ENCODE data around the gene MAFB. TPM values are rescaled to one million over a fixed set of nuclear protein-coding genes. Genes with fewer than 3 reads are reported as not detected.

Gene MAFB
- total RNA-seq, 1 experiment from 2014 or later = 0.22 TPM

- H2AFZ ChIP-seq (ENCODE audit: low read depth, low read length, poor library complexity, severe bottlenecking) = no peak overlapping the region
- no peak overlapping the region for H3K4me3 ChIP-seq (replicated peaks in 1 of 2; ENCODE audit: low read depth in 1 of 2, low read length in 2 of 2)
- TF ChIP-seq CEBPB (IDR thresholded peaks at IDR 0.05; ENCODE audit: low read depth) (no peak), RAD21 (IDR thresholded peaks at IDR 0.05; ENCODE audit: low read depth) (no peak), JUND (IDR thresholded peaks at IDR 0.05) (no peak), ZNF274 (IDR thresholded peaks at IDR 0.05; ENCODE audit: low read depth, low read length) (no peak), SP1 (IDR thresholded peaks at IDR 0.05; ENCODE audit: low read depth) (no peak), SIN3A (IDR thresholded peaks at IDR 0.05; ENCODE audit: low read depth) (no peak), EGR1 (IDR thresholded peaks at IDR 0.05; ENCODE audit: low read depth) (no peak), EZH2 (IDR thresholded peaks at IDR 0.05) (no peak), ELF1 (IDR thresholded peaks at IDR 0.05; ENCODE audit: borderline replicate concordance, low read depth) (no peak), FOSL1 (IDR thresholded peaks at IDR 0.05; ENCODE audit: low read depth) (no peak), POLR2AphosphoS5 (IDR thresholded peaks at IDR 0.05; ENCODE audit: low read depth, low read length) (no peak), TCF7L2 (IDR thresholded peaks at IDR 0.05; ENCODE audit: borderline replicate concordance, extremely low read depth, insufficient read depth, insufficient read length) (no peak), ZFX (IDR thresholded peaks at IDR 0.05) (no peak), CBX3 (IDR thresholded peaks at IDR 0.05; ENCODE audit: low read depth) (no peak), YY1 (IDR thresholded peaks at IDR 0.05; ENCODE audit: extremely low read depth, insufficient replicate concordance, low read depth, low read length) (no peak)
- TF ChIP-seq, protein P1, sequence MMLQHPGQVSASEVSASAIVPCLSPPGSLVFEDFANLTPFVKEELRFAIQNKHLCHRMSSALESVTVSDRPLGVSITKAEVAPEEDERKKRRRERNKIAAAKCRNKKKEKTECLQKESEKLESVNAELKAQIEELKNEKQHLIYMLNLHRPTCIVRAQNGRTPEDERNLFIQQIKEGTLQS (IDR thresholded peaks at IDR 0.05) = no peak
- TF ChIP-seq, protein P2, sequence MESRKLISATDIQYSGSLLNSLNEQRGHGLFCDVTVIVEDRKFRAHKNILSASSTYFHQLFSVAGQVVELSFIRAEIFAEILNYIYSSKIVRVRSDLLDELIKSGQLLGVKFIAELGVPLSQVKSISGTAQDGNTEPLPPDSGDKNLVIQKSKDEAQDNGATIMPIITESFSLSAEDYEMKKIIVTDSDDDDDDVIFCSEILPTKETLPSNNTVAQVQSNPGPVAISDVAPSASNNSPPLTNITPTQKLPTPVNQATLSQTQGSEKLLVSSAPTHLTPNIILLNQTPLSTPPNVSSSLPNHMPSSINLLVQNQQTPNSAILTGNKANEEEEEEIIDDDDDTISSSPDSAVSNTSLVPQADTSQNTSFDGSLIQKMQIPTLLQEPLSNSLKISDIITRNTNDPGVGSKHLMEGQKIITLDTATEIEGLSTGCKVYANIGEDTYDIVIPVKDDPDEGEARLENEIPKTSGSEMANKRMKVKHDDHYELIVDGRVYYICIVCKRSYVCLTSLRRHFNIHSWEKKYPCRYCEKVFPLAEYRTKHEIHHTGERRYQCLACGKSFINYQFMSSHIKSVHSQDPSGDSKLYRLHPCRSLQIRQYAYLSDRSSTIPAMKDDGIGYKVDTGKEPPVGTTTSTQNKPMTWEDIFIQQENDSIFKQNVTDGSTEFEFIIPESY (IDR thresholded peaks at IDR 0.05; ENCODE audit: extremely low read depth, insufficient replicate concordance, low read length) = no peak
- TF ChIP-seq, protein P3, sequence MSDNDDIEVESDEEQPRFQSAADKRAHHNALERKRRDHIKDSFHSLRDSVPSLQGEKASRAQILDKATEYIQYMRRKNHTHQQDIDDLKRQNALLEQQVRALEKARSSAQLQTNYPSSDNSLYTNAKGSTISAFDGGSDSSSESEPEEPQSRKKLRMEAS (IDR thresholded peaks at IDR 0.05) = no peak
- TF ChIP-seq, protein P4, sequence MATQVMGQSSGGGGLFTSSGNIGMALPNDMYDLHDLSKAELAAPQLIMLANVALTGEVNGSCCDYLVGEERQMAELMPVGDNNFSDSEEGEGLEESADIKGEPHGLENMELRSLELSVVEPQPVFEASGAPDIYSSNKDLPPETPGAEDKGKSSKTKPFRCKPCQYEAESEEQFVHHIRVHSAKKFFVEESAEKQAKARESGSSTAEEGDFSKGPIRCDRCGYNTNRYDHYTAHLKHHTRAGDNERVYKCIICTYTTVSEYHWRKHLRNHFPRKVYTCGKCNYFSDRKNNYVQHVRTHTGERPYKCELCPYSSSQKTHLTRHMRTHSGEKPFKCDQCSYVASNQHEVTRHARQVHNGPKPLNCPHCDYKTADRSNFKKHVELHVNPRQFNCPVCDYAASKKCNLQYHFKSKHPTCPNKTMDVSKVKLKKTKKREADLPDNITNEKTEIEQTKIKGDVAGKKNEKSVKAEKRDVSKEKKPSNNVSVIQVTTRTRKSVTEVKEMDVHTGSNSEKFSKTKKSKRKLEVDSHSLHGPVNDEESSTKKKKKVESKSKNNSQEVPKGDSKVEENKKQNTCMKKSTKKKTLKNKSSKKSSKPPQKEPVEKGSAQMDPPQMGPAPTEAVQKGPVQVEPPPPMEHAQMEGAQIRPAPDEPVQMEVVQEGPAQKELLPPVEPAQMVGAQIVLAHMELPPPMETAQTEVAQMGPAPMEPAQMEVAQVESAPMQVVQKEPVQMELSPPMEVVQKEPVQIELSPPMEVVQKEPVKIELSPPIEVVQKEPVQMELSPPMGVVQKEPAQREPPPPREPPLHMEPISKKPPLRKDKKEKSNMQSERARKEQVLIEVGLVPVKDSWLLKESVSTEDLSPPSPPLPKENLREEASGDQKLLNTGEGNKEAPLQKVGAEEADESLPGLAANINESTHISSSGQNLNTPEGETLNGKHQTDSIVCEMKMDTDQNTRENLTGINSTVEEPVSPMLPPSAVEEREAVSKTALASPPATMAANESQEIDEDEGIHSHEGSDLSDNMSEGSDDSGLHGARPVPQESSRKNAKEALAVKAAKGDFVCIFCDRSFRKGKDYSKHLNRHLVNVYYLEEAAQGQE (IDR thresholded peaks at IDR 0.05; ENCODE audit: low read depth) = no peak
- no peak for DNase-seq (ENCODE audit: low read depth, low spot score)
- H3K4me2 ChIP-seq (ENCODE audit: low read length) = no peak overlapping the region
- no peak overlapping the region for H3K27ac ChIP-seq (ENCODE audit: low read depth, low read length)
- no peak for ATAC-seq
- H3K79me2 ChIP-seq (ENCODE audit: insufficient read depth, low read length) = no peaks in the 10 kb centered on the region
- ChIA-PET RAD21 (ENCODE audit: low non-redundant PET in 1 of 2, low total read pairs in 2 of 2, uncharacterized antibody in 2 of 2, unreplicated experiment in 2 of 2) (no interaction called here), CTCF (no interaction called here), POLR2A (no interaction called here)
- H3K9ac ChIP-seq (ENCODE audit: low read length) = no peak overlapping the region
- H3K27me3 ChIP-seq (ENCODE audit: insufficient read depth, low read length) = no peaks in the 10 kb centered on the region
- BruUV-seq (replicated peaks) = no TSS peak
- peaks cover 6 to 8% of the 10 kb centered on the region in 2 experiments; a peak in 3 of 4 replicates for H3K4me1 ChIP-seq (ENCODE audit: control insufficient read depth in 1 of 2, insufficient read depth in 2 of 2, low read length in 2 of 2)
- H3K36me3 ChIP-seq (ENCODE audit: control insufficient read depth in 1 of 2, insufficient read depth in 2 of 2, low read length in 2 of 2) = no peaks in the 10 kb centered on the region
- H3K9me3 ChIP-seq (ENCODE audit: control insufficient read depth in 1 of 2, insufficient read depth in 1 of 2, low read depth in 1 of 2, low read length in 2 of 2) = no peaks in the 10 kb centered on the region
- H4K20me1 ChIP-seq (ENCODE audit: insufficient read depth) = no peaks in the 10 kb centered on the region
- H3K9me2 ChIP-seq (ENCODE audit: insufficient read depth) = no peaks in the 10 kb centered on the region
- intact Hi-C loops (cut with micrococcal nuclease) = no loop called here
These were observed 22.7 kb downstream of the MAFB start for GRCh38 chr20:40666336-40666735.
